ENCODE results near the gene PLCB3.

PLCB3 gene

DNA sequence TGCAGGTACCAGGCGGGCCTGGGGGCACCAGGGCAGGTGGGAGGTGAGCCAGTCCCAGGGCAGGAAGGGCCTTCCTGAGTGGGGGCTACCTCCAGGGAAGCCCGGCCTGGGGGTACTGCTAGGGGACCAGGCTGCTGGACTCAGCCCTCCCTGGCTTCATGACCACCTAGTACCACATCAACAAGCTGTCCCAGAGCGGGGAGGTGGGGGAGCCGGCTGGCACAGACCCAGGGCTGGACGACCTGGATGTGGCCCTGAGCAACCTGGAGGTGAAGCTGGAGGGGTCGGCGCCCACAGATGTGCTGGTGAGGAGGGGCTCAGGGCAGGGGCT lies 32.0 kb upstream of the PLCB3 start:
- Histone ChIP-seq H3K4me2 (ENCODE audit: low read depth, low read length, poor library complexity, severe bottlenecking) (no peak overlapping the region), H3F3A (ENCODE audit: insufficient read depth) (peaks cover 16% of the 10 kb centered on the region), H3K9me2 (replicated peaks; ENCODE audit: insufficient read depth, low read length) (no peaks in the 10 kb centered on the region), H3K27me3 (ENCODE audit: low read length) (no peaks in the 10 kb centered on the region), H3K9ac (ENCODE audit: low read length) (no peak overlapping the region), H3K27ac (ENCODE audit: low read depth, low read length) (no peak overlapping the region), H3K4me3 (ENCODE audit: insufficient read depth, low read length, poor library complexity, severe bottlenecking) (no peak overlapping the region), H3K36me3 (ENCODE audit: low read length) (peaks cover 4% of the 10 kb centered on the region), H3K9me3 (ENCODE audit: insufficient read depth, low read length) (no peaks in the 10 kb centered on the region), H4K20me1 (ENCODE audit: low read depth, low read length) (no peaks in the 10 kb centered on the region), H2AFZ (ENCODE audit: low read depth, low read length, severe bottlenecking) (no peak overlapping the region), H3K79me2 (ENCODE audit: insufficient read depth, low read length) (no peaks in the 10 kb centered on the region)
- TF ChIP-seq EZH2phosphoT487 (conservative IDR thresholded peaks at IDR 0.05; ENCODE audit: low read length) = no peak
- TF ChIP-seq CTCF (IDR thresholded peaks at IDR 0.05; ENCODE audit: insufficient read depth, low read length, poor library complexity, severe bottlenecking) = no peak

DNA sequence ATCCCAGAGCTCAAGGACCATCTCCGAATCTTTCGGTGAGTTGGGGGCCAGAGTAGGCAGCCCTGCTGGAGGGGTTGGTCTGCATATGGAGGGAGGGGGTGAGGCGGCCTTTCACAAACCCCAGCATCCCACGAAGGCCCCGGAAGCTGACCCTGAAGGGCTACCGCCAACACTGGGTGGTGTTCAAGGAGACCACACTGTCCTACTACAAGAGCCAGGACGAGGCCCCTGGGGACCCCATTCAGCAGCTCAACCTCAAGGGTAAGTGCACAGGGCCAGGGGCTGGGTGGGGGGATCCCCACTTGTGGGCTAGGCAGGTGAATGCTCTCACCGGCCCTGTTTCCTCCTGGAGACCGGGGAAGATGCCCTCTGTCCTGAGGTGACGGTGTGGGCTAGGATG lies 31.6 kb upstream of the PLCB3 start:
- H3K4me3 ChIP-seq (ENCODE audit: insufficient read depth, low read length, poor library complexity, severe bottlenecking) = no peak overlapping the region
- no peak overlapping the region for H3K4me2 ChIP-seq (ENCODE audit: low read depth, low read length, poor library complexity, severe bottlenecking)
- H3K36me3 ChIP-seq (ENCODE audit: low read length) = peaks cover 4% of the 10 kb centered on the region

GRCh38 chr11:64220271-64220670 lies 31.1 kb upstream of the PLCB3 start:
- H3K9me2 ChIP-seq (replicated peaks; ENCODE audit: insufficient read depth, low read length) = no peaks in the 10 kb centered on the region
- H4K20me1 ChIP-seq (ENCODE audit: low read depth, low read length) = no peaks in the 10 kb centered on the region
- H3F3A ChIP-seq (ENCODE audit: insufficient read depth) = peaks cover 12% of the 10 kb centered on the region
- no peak overlapping the region for H3K4me3 ChIP-seq (ENCODE audit: insufficient read depth, low read length, poor library complexity, severe bottlenecking)
- H3K9me3 ChIP-seq (ENCODE audit: insufficient read depth, low read length) = no peaks in the 10 kb centered on the region
- TF ChIP-seq CTCF (IDR thresholded peaks at IDR 0.05; ENCODE audit: insufficient read depth, low read length, poor library complexity, severe bottlenecking) (no peak), EZH2phosphoT487 (conservative IDR thresholded peaks at IDR 0.05; ENCODE audit: low read length) (no peak)
- H3K4me2 ChIP-seq (ENCODE audit: low read depth, low read length, poor library complexity, severe bottlenecking) = no peak overlapping the region
- no peaks in the 10 kb centered on the region for H3K79me2 ChIP-seq (ENCODE audit: insufficient read depth, low read length)
- no peaks in the 10 kb centered on the region for H3K27me3 ChIP-seq (ENCODE audit: low read length)
- H3K27ac ChIP-seq (ENCODE audit: low read depth, low read length) = no peak overlapping the region
- no peak overlapping the region for H2AFZ ChIP-seq (ENCODE audit: low read depth, low read length, severe bottlenecking)
- no peak overlapping the region for H3K9ac ChIP-seq (ENCODE audit: low read length)
- H3K36me3 ChIP-seq (ENCODE audit: low read length) = peaks cover under 1% of the 10 kb centered on the region; the same call in 1 of the 2 replicates

More for the DNA sequence above, 31.6 kb upstream of the PLCB3 start:
- Histone ChIP-seq H3K79me2 (ENCODE audit: insufficient read depth, low read length) (no peaks in the 10 kb centered on the region), H2AFZ (ENCODE audit: low read depth, low read length, severe bottlenecking) (no peak overlapping the region), H4K20me1 (ENCODE audit: low read depth, low read length) (no peaks in the 10 kb centered on the region), H3F3A (ENCODE audit: insufficient read depth) (peaks cover 16% of the 10 kb centered on the region), H3K27me3 (ENCODE audit: low read length) (no peaks in the 10 kb centered on the region), H3K9me2 (replicated peaks; ENCODE audit: insufficient read depth, low read length) (no peaks in the 10 kb centered on the region), H3K27ac (ENCODE audit: low read depth, low read length) (no peak overlapping the region), H3K9ac (ENCODE audit: low read length) (no peak overlapping the region), H3K9me3 (ENCODE audit: insufficient read depth, low read length) (no peaks in the 10 kb centered on the region)
- TF ChIP-seq EZH2phosphoT487 (conservative IDR thresholded peaks at IDR 0.05; ENCODE audit: low read length) = no peak
- no peak for TF ChIP-seq CTCF (IDR thresholded peaks at IDR 0.05; ENCODE audit: insufficient read depth, low read length, poor library complexity, severe bottlenecking)

- Histone ChIP-seq H3K9me2 (replicated peaks; ENCODE audit: insufficient read depth, low read length) (no peaks in the 10 kb centered on the region), H2AFZ (ENCODE audit: low read depth, low read length, severe bottlenecking) (no peak overlapping the region), H4K20me1 (ENCODE audit: low read depth, low read length) (no peaks in the 10 kb centered on the region), H3K27ac (ENCODE audit: low read depth, low read length) (no peak overlapping the region), H3F3A (ENCODE audit: insufficient read depth) (peaks cover 11% of the 10 kb centered on the region), H3K4me2 (ENCODE audit: low read depth, low read length, poor library complexity, severe bottlenecking) (no peak overlapping the region), H3K4me3 (ENCODE audit: insufficient read depth, low read length, poor library complexity, severe bottlenecking) (no peak overlapping the region), H3K36me3 (ENCODE audit: low read length) (no peaks in the 10 kb centered on the region), H3K79me2 (ENCODE audit: insufficient read depth, low read length) (no peaks in the 10 kb centered on the region), H3K9ac (ENCODE audit: low read length) (no peak overlapping the region), H3K27me3 (ENCODE audit: low read length) (no peaks in the 10 kb centered on the region), H3K9me3 (ENCODE audit: insufficient read depth, low read length) (no peaks in the 10 kb centered on the region)
- TF ChIP-seq CTCF (IDR thresholded peaks at IDR 0.05; ENCODE audit: insufficient read depth, low read length, poor library complexity, severe bottlenecking) (no peak), EZH2phosphoT487 (conservative IDR thresholded peaks at IDR 0.05; ENCODE audit: low read length) (no peak)
Measured at GRCh38 chr11:64220798-64221197, 30.5 kb upstream of the PLCB3 start.
